HEK293 (cell line): ENCODE results near the gene MTCL3.

Experiments used
- CTCF ChIA-PET: fragments of 350-600 bp; formaldehyde crosslinking; extraction: SDS; loops from one replicate; lab custom pipeline; 2021; ENCODE audit warnings: antibody characterized with exemption; lab: Yijun Ruan, JAX
- POLR2A ChIA-PET: fragments of 300-600 bp; formaldehyde crosslinking; extraction: SDS; loops from one replicate; lab custom pipeline; 2020; ENCODE audit warnings: antibody characterized with exemption, inconsistent platforms; lab: Yijun Ruan, JAX
- H3K27ac ChIP-seq: fragments of 200-500 bp; sonication (Bioruptor generic); 2 replicates; pipeline ENCODE4 v1.5.1; 2014; ENCODE audit warnings: low read depth, low read length, control low read depth, inconsistent platforms; ENCODE audit errors: extremely low read depth
- H3K36me3 ChIP-seq, 2 experiments: fragments of 200-500 bp in 1 of 2; sonication (Bioruptor generic) in 1 of 2; 1 replicate in 1 of 2; 2 replicates in 1 of 2; pipeline ENCODE4 v1.5.1; 2014 to 2017; ENCODE audit warnings: inconsistent platforms in 2 of 2, low read length in 2 of 2; ENCODE audit not compliant: control insufficient read depth in 2 of 2, insufficient read depth in 1 of 2
- H3K4me1 ChIP-seq: fragments of 200-500 bp; sonication (Bioruptor generic); 2 replicates; pipeline ENCODE4 v1.5.1; 2014; ENCODE audit warnings: mild to moderate bottlenecking, low read length, inconsistent platforms; ENCODE audit not compliant: control insufficient read depth, insufficient read depth
- H3K4me3 ChIP-seq: 2 replicates; pipeline ENCODE4 v1.5.1; 2011; ENCODE audit warnings: low read depth, mild to moderate bottlenecking, control low read depth, low read length, moderate library complexity
- H3K9me3 ChIP-seq: fragments of 200-500 bp; sonication (Bioruptor generic); 2 replicates; pipeline ENCODE4 v1.5.1; 2014; ENCODE audit warnings: low read depth, low read length, inconsistent platforms; ENCODE audit not compliant: control insufficient read depth, insufficient read depth
- ATF2 ChIP-seq: fragments of 450-650 bp; formaldehyde crosslinking; IDR thresholded peaks from 2 replicates; pipeline ENCODE4 v1.5.1; 2016; ENCODE audit warnings: missing biosample characterization, missing genetic modification characterization, low read depth
- GLI4 ChIP-seq: fragments of 450-650 bp; formaldehyde crosslinking; IDR thresholded peaks from 2 replicates; pipeline ENCODE4 v1.5.1; 2016; ENCODE audit warnings: missing biosample characterization, missing genetic modification characterization
- GLIS2 ChIP-seq: fragments of 450-650 bp; formaldehyde crosslinking; IDR thresholded peaks from 2 replicates; pipeline ENCODE4 v1.5.1; 2016; ENCODE audit warnings: missing biosample characterization, missing genetic modification characterization
- HOXD13 ChIP-seq: sonication (generic); formaldehyde crosslinking; IDR thresholded peaks from 2 replicates; pipeline ENCODE4 v1.8.0; 2022; ENCODE audit warnings: missing genetic modification reagents, borderline replicate concordance
- IKZF3 ChIP-seq: fragments of 450-650 bp; IDR thresholded peaks from 2 replicates; pipeline ENCODE4 v1.5.0; 2018; ENCODE audit warnings: missing biosample characterization, mild to moderate bottlenecking, missing genetic modification characterization, moderate library complexity
- MYNN ChIP-seq: fragments of 450-650 bp; formaldehyde crosslinking; IDR thresholded peaks from 2 replicates; pipeline ENCODE4 v1.5.1; 2016; ENCODE audit warnings: missing biosample characterization, missing genetic modification characterization, borderline replicate concordance
- MZF1 ChIP-seq: fragments of 450-650 bp; formaldehyde crosslinking; IDR thresholded peaks from 2 replicates; pipeline ENCODE4 v1.5.1; 2017; ENCODE audit warnings: missing biosample characterization, missing genetic modification characterization, borderline replicate concordance
- ZBTB49 ChIP-seq: fragments of 450-650 bp; formaldehyde crosslinking; IDR thresholded peaks from 2 replicates; pipeline ENCODE4 v1.5.1; 2016; ENCODE audit warnings: missing biosample characterization, missing genetic modification characterization, low read depth
- ZNF138 ChIP-seq: fragments of 450-650 bp; formaldehyde crosslinking; IDR thresholded peaks from 2 replicates; pipeline ENCODE4 v1.5.1; 2016; ENCODE audit warnings: missing biosample characterization, missing genetic modification characterization, borderline replicate concordance
- ZNF214 ChIP-seq: fragments of 450-650 bp; formaldehyde crosslinking; IDR thresholded peaks from 2 replicates; pipeline ENCODE4 v1.5.1; 2017; ENCODE audit warnings: missing biosample characterization, mild to moderate bottlenecking, missing genetic modification characterization, borderline replicate concordance
- ZNF223 ChIP-seq: fragments of 450-650 bp; formaldehyde crosslinking; IDR thresholded peaks from 2 replicates; pipeline ENCODE4 v1.5.1; 2016; ENCODE audit warnings: missing biosample characterization, missing genetic modification characterization
- ZNF248 ChIP-seq: fragments of 450-650 bp; formaldehyde crosslinking; IDR thresholded peaks from 2 replicates; pipeline ENCODE4 v1.5.1; 2017; ENCODE audit warnings: missing biosample characterization, missing genetic modification characterization
- ZNF280C ChIP-seq: fragments of 450-650 bp; formaldehyde crosslinking; IDR thresholded peaks from 2 replicates; pipeline ENCODE4 v1.5.1; 2016; ENCODE audit warnings: missing biosample characterization, missing genetic modification characterization
- ZNF280D ChIP-seq: fragments of 450-650 bp; formaldehyde crosslinking; IDR thresholded peaks from 2 replicates; pipeline ENCODE4 v1.5.1; 2016; ENCODE audit warnings: missing biosample characterization, missing genetic modification characterization
- ZNF324 ChIP-seq: fragments of 450-650 bp; formaldehyde crosslinking; IDR thresholded peaks from 2 replicates; pipeline ENCODE4 v1.5.1; 2016; ENCODE audit warnings: missing biosample characterization, missing genetic modification characterization
- ZNF449 ChIP-seq: fragments of 450-650 bp; formaldehyde crosslinking; IDR thresholded peaks from 2 replicates; pipeline ENCODE4 v1.5.1; 2017; ENCODE audit warnings: missing biosample characterization, mild to moderate bottlenecking, missing genetic modification characterization, moderate library complexity
- ZNF473 ChIP-seq: fragments of 450-650 bp; formaldehyde crosslinking; IDR thresholded peaks from 2 replicates; pipeline ENCODE4 v1.5.1; 2017; ENCODE audit warnings: missing biosample characterization, missing genetic modification characterization
- ZNF558 ChIP-seq: fragments of 450-650 bp; formaldehyde crosslinking; IDR thresholded peaks from 2 replicates; pipeline ENCODE4 v1.5.1; 2016; ENCODE audit warnings: missing biosample characterization, missing genetic modification characterization
- ZNF660 ChIP-seq: fragments of 450-650 bp; IDR thresholded peaks from 2 replicates; pipeline ENCODE4 v1.5.1; 2018; ENCODE audit warnings: missing biosample characterization, mild to moderate bottlenecking, missing genetic modification characterization
- ZNF664 ChIP-seq: fragments of 450-650 bp; formaldehyde crosslinking; IDR thresholded peaks from 2 replicates; pipeline ENCODE4 v1.5.1; 2016; ENCODE audit warnings: missing biosample characterization, missing genetic modification characterization
- ZNF707 ChIP-seq: fragments of 450-650 bp; formaldehyde crosslinking; IDR thresholded peaks from 2 replicates; pipeline ENCODE4 v1.5.1; 2016; ENCODE audit warnings: missing biosample characterization, missing genetic modification characterization
- ZNF837 ChIP-seq: fragments of 450-650 bp; formaldehyde crosslinking; IDR thresholded peaks from 2 replicates; pipeline ENCODE4 v1.5.1; 2016; ENCODE audit warnings: missing biosample characterization, missing genetic modification characterization
- ZXDB ChIP-seq: fragments of 450-650 bp; formaldehyde crosslinking; IDR thresholded peaks from 2 replicates; pipeline ENCODE4 v1.5.1; 2016; ENCODE audit warnings: missing biosample characterization, missing genetic modification characterization

Gene MTCL3

GRCh38 chr6:127447780-127448179 is 71.4 kb downstream of the MTCL3 start:
- H3K27ac ChIP-seq: no peak overlapping the region
- H3K36me3 ChIP-seq: no peaks in the 10 kb centered on the region; a peak in 1 of 3 replicates
- H3K4me3 ChIP-seq: no peak overlapping the region
- no peaks in the 10 kb centered on the region for H3K4me1 ChIP-seq
- POLR2A ChIA-PET: no interaction called here
- H3K9me3 ChIP-seq: no peaks in the 10 kb centered on the region
- CTCF ChIA-PET: interaction anchor here (0.7 to 1.4 kb wide), 4 partner anchors 27 to 118 kb away, joined by 3 to 6 read pairs (median 3); no protein-coding TSS in a partner anchor
- TF ChIP-seq IKZF3 (tag by site-specific recombination): no peak
- TF ChIP-seq ZNF138 (tag by site-specific recombination): no peak
- no peak for TF ChIP-seq ATF2
- TF ChIP-seq ZNF558 (tag by site-specific recombination): no peak
- no peak for TF ChIP-seq ZNF223 (tag by site-specific recombination)
- TF ChIP-seq ZNF660 (tag by site-specific recombination): no peak
- TF ChIP-seq ZNF324 (tag by site-specific recombination): no peak
- TF ChIP-seq ZNF214 (tag by site-specific recombination): no peak

GRCh38 chr6:127446356-127446755 is 72.8 kb downstream of the MTCL3 start:
- POLR2A ChIA-PET: no interaction called here
- H3K4me1 ChIP-seq: no peaks in the 10 kb centered on the region
- no peak for TF ChIP-seq MYNN

GRCh38 chr6:127441881-127442280 is 77.3 kb downstream of the MTCL3 start:
- ChIA-PET POLR2A (no interaction called here), CTCF (no interaction called here)
- H3K4me1 ChIP-seq: no peaks in the 10 kb centered on the region
- no peaks in the 10 kb centered on the region for H3K36me3 ChIP-seq
- no peak overlapping the region for H3K4me3 ChIP-seq
- no peaks in the 10 kb centered on the region for H3K9me3 ChIP-seq
- H3K27ac ChIP-seq: no peak overlapping the region
- no peak for TF ChIP-seq GLI4
- TF ChIP-seq ZNF248 (tag by site-specific recombination): no peak
- TF ChIP-seq ZNF280C (tag by site-specific recombination): no peak
- no peak for TF ChIP-seq ZNF707 (tag by site-specific recombination)
- TF ChIP-seq ZNF837 (tag by site-specific recombination): no peak
- TF ChIP-seq MZF1: no peak
- TF ChIP-seq ZNF664 (tag by site-specific recombination): no peak
- no peak for TF ChIP-seq HOXD13 (CRISPR knock-in tag)
- TF ChIP-seq ZBTB49 (tag by site-specific recombination): no peak
- no peak for TF ChIP-seq ZNF280D (tag by site-specific recombination)
- no peak for TF ChIP-seq ZXDB (tag by site-specific recombination)
- no peak for TF ChIP-seq GLIS2 (tag by site-specific recombination)
- TF ChIP-seq ZNF449 (tag by site-specific recombination): no peak
- TF ChIP-seq ZNF473: no peak

More at GRCh38 chr6:127446356-127446755, 72.8 kb downstream of the MTCL3 start:
- Histone ChIP-seq H3K27ac (no peak overlapping the region), H3K36me3 (no peaks in the 10 kb centered on the region; a peak in 1 of 3 replicates), H3K4me3 (no peak overlapping the region), H3K9me3 (no peaks in the 10 kb centered on the region)
- CTCF ChIA-PET: no interaction called here
